ENCODE measurements around the gene ZNF235. TPM values are rescaled to one million over a fixed set of nuclear protein-coding genes. Genes with fewer than 3 reads are reported as not detected.

Gene ZNF235
- total and polyA plus RNA-seq, 2 of the 8 experiments (the other 6 are each of a cell fraction or from before 2014, with no cell fraction given): 2.0 to 5.3 TPM

DNA sequence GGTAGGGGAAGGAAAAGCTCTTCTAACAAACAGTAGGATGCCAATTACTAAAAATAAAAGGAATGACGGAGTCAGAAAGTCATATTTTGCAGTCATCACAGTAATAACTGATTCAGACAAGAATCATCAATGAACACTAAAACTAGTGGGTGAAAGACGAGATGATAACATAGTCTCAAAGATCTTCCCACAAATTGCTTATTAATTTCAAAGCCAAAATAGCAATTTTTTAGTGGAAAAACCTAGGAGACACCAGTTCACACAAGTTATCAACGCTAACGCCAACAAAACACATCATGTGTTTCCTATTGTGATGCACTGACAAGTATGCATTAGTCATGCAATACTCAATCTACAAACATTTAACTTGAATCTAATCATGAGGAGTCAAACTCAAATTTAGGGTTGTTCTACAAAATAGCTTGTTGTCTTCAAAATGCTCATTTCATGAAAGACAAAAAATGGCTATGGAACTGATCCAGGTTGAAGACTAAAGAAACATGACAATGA is 26.6 kb downstream of the ZNF235 start (continued):
- no peak for TF ChIP-seq FOSL1 (IDR thresholded peaks at IDR 0.05; ENCODE audit: insufficient read depth, low read depth, low read length)
- no peak for TF ChIP-seq CBX5 (IDR thresholded peaks at IDR 0.05; ENCODE audit: low read depth, low read length)
- TF ChIP-seq SP1 (IDR thresholded peaks at IDR 0.05; ENCODE audit: low read depth, low read length): no peak
